Neural cell (in vitro differentiated cells): Measurements from ENCODE around the gene RECK. TPM values are rescaled to one million over a fixed set of nuclear protein-coding genes. Genes with fewer than 3 reads are reported as not detected.

Source experiments
- H2AFZ ChIP-seq: fragments of 200-600, 300-800 bp; sonication (generic), shearing (Covaris generic); 2 replicates; pipeline ENCODE4 v1.6.0; 2014; ENCODE audit warnings: low read depth, mild to moderate bottlenecking, antibody characterized with exemption, low read length, moderate library complexity
- H3F3A ChIP-seq: fragments of 200-600 bp; shearing (Covaris generic); 2 replicates; pipeline ENCODE4 v1.6.1; 2016; ENCODE audit warnings: mild to moderate bottlenecking, moderate library complexity, mixed read lengths, antibody characterized with exemption, low read length; ENCODE audit not compliant: insufficient read depth, poor library complexity, severe bottlenecking
- H3K27ac ChIP-seq: fragments of 200-600, 300-800 bp; sonication (generic), shearing (Covaris generic); 2 replicates; pipeline ENCODE4 v1.5.1; 2014; ENCODE audit warnings: mild to moderate bottlenecking, low read length, moderate library complexity
- H3K27me3 ChIP-seq: fragments of 300-800, 200-600 bp; sonication (generic), shearing (Covaris generic); 2 replicates; pipeline ENCODE4 v1.6.0; 2014; ENCODE audit warnings: mild to moderate bottlenecking, low read depth, low read length, moderate library complexity; ENCODE audit not compliant: insufficient read depth
- H3K36me3 ChIP-seq: fragments of 300-800, 200-600 bp; sonication (generic), shearing (Covaris generic); 2 replicates; pipeline ENCODE4 v1.5.1; 2014; ENCODE audit warnings: mild to moderate bottlenecking, antibody characterized with exemption, low read length, moderate library complexity; ENCODE audit not compliant: insufficient read depth
- H3K4me2 ChIP-seq: fragments of 300-800, 200-600 bp; sonication (generic), shearing (Covaris generic); 2 replicates; pipeline ENCODE4 v1.6.0; 2014; ENCODE audit warnings: mild to moderate bottlenecking, low read length
- H3K4me3 ChIP-seq: fragments of 300-800, 200-600 bp; sonication (generic), shearing (Covaris generic); 2 replicates; pipeline ENCODE4 v1.5.1; 2014; ENCODE audit warnings: mild to moderate bottlenecking, low read length, moderate library complexity
- H3K79me2 ChIP-seq: fragments of 200-600 bp; shearing (Covaris generic); replicated peaks from 2 replicates; pipeline ENCODE4 v1.6.0; 2014; ENCODE audit warnings: mild to moderate bottlenecking, low read length, moderate library complexity; ENCODE audit not compliant: insufficient read depth
- H3K9ac ChIP-seq: fragments of 300-800, 200-600 bp; sonication (generic), shearing (Covaris generic); 2 replicates; pipeline ENCODE4 v1.6.1; 2016; ENCODE audit warnings: mild to moderate bottlenecking, low read length, mixed read lengths
- H3K9me2 ChIP-seq: fragments of 200-600 bp; shearing (Covaris generic); 2 replicates; pipeline ENCODE4 v1.6.1; 2016; ENCODE audit warnings: mild to moderate bottlenecking, low read length, mixed read lengths; ENCODE audit not compliant: insufficient read depth
- H3K9me3 ChIP-seq: fragments of 200-600, 300-800 bp; sonication (generic), shearing (Covaris generic); 2 replicates; pipeline ENCODE4 v1.6.1; 2016; ENCODE audit warnings: mild to moderate bottlenecking, mixed run types, low read length, moderate library complexity, mixed read lengths
- H4K20me1 ChIP-seq: fragments of 200-600 bp; shearing (Covaris generic); 2 replicates; pipeline ENCODE4 v1.6.1; 2016; ENCODE audit warnings: mild to moderate bottlenecking, mixed run types; ENCODE audit not compliant: insufficient read depth
- EP300 ChIP-seq: fragments of 450-650 bp; conservative IDR thresholded peaks from 2 replicates; pipeline ENCODE4 v1.6.1; 2014; ENCODE audit warnings: antibody characterized with exemption, mild to moderate bottlenecking, moderate library complexity; ENCODE audit not compliant: poor library complexity, severe bottlenecking
- EZH2 ChIP-seq: fragments of 200-600, 300-800 bp; shearing (Covaris generic), sonication (generic); IDR thresholded peaks from 2 replicates; pipeline ENCODE4 v1.6.1; 2014; ENCODE audit warnings: antibody characterized with exemption, low read length, borderline replicate concordance, mild to moderate bottlenecking; ENCODE audit not compliant: insufficient read depth, poor library complexity, severe bottlenecking
- MXI1 ChIP-seq: fragments of 450-650 bp; conservative IDR thresholded peaks from 2 replicates; pipeline ENCODE4 v1.6.1; 2014; ENCODE audit warnings: antibody characterized with exemption, mild to moderate bottlenecking; ENCODE audit not compliant: poor library complexity, severe bottlenecking
- POLR2AphosphoS5 ChIP-seq: IDR thresholded peaks from 2 replicates; pipeline ENCODE4 v1.6.1; 2012
- RAD21 ChIP-seq: fragments of 450-650 bp; conservative IDR thresholded peaks from 2 replicates; pipeline ENCODE4 v1.6.1; 2014; ENCODE audit warnings: antibody characterized with exemption, mild to moderate bottlenecking, moderate library complexity
- SMC3 ChIP-seq: fragments of 450-650 bp; conservative IDR thresholded peaks from 2 replicates; pipeline ENCODE4 v1.6.1; 2014; ENCODE audit warnings: antibody characterized with exemption, mild to moderate bottlenecking, moderate library complexity; ENCODE audit not compliant: poor library complexity
- TAF1 ChIP-seq: IDR thresholded peaks from 2 replicates; pipeline ENCODE4 v1.6.1; 2012; ENCODE audit warnings: low read depth
- polyA plus RNA-seq: library from polyadenylated mRNA; depleted of rRNA; stranded (reverse); fragments of >200 nt; gene quantifications from 2 replicates; pipeline ENCODE4 v1.2.3, GENCODE V29; 2014
- TF ChIP-seq, protein P1 (sequence below): fragments of 450-650 bp; IDR thresholded peaks from 2 replicates; pipeline ENCODE4 v1.5.1; 2014; ENCODE audit warnings: antibody characterized with exemption, mild to moderate bottlenecking, moderate library complexity; ENCODE audit not compliant: poor library complexity, severe bottlenecking
- TF ChIP-seq, protein P2 (sequence below): IDR thresholded peaks from 2 replicates; pipeline ENCODE4 v1.6.1; 2012; ENCODE audit warnings: borderline replicate concordance

Gene RECK
- polyA plus RNA-seq, 1 donor from 2014 or later: 6.9 TPM

DNA sequence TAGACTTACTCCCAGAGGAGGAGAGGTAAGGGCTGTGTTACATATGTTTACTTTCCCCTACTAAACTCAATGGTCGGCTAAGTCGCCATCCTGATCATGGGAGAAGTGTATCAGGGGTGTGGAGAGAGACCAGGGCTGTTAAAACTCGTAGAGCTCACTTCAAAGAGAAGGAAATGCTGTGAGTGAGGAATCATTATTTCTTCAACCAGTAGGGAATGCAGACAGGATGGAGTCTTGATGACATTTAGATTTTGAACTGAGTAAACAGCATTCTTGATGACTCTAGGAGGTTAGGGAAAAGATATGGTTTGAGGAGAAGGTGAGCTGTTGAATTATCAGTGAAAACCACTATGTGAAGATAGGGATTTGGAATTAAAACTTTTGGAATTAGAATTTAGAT is 17.3 kb downstream of the RECK start:
- Histone ChIP-seq H3K4me3 (no peak overlapping the region), H3K36me3 (no peaks in the 10 kb centered on the region), H4K20me1 (no peaks in the 10 kb centered on the region), H3K4me2 (no peak overlapping the region), H2AFZ (no peak overlapping the region), H3F3A (no peaks in the 10 kb centered on the region), H3K9ac (no peak overlapping the region), H3K27ac (no peak overlapping the region), H3K79me2 (peaks cover 10% of the 10 kb centered on the region), H3K9me2 (no peaks in the 10 kb centered on the region), H3K27me3 (no peaks in the 10 kb centered on the region), H3K9me3 (no peaks in the 10 kb centered on the region)
- TF ChIP-seq SMC3: no peak
- no peak for TF ChIP-seq MXI1
- TF ChIP-seq EP300: no peak

GRCh38 chr9:36056896-36057295 is 20.2 kb downstream of the RECK start:
- H3K79me2 ChIP-seq: peaks cover 4% of the 10 kb centered on the region
- no peak overlapping the region for H3K27ac ChIP-seq
- no peaks in the 10 kb centered on the region for H3K27me3 ChIP-seq

GRCh38 chr9:36063804-36064447 is 27.2 kb downstream of the RECK start:
- Histone ChIP-seq H3K9me3 (no peaks in the 10 kb centered on the region), H3K27me3 (no peaks in the 10 kb centered on the region), H3K9ac (no peak overlapping the region), H3K4me2 (no peak overlapping the region), H3K9me2 (no peaks in the 10 kb centered on the region), H4K20me1 (no peaks in the 10 kb centered on the region), H3K79me2 (no peaks in the 10 kb centered on the region), H3F3A (no peaks in the 10 kb centered on the region), H3K4me3 (no peak overlapping the region), H2AFZ (no peak overlapping the region), H3K27ac (no peak overlapping the region), H3K36me3 (no peaks in the 10 kb centered on the region)
- TF ChIP-seq EP300 (no peak), EZH2 (no peak), MXI1 (no peak), TAF1 (no peak), POLR2AphosphoS5 (no peak), RAD21 (no peak), SMC3 (no peak)
- TF ChIP-seq, protein P1, sequence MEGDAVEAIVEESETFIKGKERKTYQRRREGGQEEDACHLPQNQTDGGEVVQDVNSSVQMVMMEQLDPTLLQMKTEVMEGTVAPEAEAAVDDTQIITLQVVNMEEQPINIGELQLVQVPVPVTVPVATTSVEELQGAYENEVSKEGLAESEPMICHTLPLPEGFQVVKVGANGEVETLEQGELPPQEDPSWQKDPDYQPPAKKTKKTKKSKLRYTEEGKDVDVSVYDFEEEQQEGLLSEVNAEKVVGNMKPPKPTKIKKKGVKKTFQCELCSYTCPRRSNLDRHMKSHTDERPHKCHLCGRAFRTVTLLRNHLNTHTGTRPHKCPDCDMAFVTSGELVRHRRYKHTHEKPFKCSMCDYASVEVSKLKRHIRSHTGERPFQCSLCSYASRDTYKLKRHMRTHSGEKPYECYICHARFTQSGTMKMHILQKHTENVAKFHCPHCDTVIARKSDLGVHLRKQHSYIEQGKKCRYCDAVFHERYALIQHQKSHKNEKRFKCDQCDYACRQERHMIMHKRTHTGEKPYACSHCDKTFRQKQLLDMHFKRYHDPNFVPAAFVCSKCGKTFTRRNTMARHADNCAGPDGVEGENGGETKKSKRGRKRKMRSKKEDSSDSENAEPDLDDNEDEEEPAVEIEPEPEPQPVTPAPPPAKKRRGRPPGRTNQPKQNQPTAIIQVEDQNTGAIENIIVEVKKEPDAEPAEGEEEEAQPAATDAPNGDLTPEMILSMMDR: no peak
- TF ChIP-seq, protein P2, sequence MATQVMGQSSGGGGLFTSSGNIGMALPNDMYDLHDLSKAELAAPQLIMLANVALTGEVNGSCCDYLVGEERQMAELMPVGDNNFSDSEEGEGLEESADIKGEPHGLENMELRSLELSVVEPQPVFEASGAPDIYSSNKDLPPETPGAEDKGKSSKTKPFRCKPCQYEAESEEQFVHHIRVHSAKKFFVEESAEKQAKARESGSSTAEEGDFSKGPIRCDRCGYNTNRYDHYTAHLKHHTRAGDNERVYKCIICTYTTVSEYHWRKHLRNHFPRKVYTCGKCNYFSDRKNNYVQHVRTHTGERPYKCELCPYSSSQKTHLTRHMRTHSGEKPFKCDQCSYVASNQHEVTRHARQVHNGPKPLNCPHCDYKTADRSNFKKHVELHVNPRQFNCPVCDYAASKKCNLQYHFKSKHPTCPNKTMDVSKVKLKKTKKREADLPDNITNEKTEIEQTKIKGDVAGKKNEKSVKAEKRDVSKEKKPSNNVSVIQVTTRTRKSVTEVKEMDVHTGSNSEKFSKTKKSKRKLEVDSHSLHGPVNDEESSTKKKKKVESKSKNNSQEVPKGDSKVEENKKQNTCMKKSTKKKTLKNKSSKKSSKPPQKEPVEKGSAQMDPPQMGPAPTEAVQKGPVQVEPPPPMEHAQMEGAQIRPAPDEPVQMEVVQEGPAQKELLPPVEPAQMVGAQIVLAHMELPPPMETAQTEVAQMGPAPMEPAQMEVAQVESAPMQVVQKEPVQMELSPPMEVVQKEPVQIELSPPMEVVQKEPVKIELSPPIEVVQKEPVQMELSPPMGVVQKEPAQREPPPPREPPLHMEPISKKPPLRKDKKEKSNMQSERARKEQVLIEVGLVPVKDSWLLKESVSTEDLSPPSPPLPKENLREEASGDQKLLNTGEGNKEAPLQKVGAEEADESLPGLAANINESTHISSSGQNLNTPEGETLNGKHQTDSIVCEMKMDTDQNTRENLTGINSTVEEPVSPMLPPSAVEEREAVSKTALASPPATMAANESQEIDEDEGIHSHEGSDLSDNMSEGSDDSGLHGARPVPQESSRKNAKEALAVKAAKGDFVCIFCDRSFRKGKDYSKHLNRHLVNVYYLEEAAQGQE: no peak

More at GRCh38 chr9:36056896-36057295, 20.2 kb downstream of the RECK start:
- Histone ChIP-seq H3K4me3 (no peak overlapping the region), H4K20me1 (no peaks in the 10 kb centered on the region), H3F3A (no peaks in the 10 kb centered on the region), H2AFZ (no peak overlapping the region), H3K9ac (no peak overlapping the region), H3K4me2 (no peak overlapping the region), H3K9me2 (no peaks in the 10 kb centered on the region), H3K36me3 (no peaks in the 10 kb centered on the region), H3K9me3 (no peaks in the 10 kb centered on the region)
- TF ChIP-seq TAF1 (no peak), RAD21 (no peak)
